OCI-LY7 (cell line): ENCODE data around the gene YTHDF2.

Experiments used
- CTCF ChIP-seq: fragments of 200-600 bp; sonication (generic); conservative IDR thresholded peaks from 2 replicates; pipeline ENCODE4 v1.5.1; 2014; ENCODE audit warnings: mild to moderate bottlenecking, antibody characterized with exemption, low read length, moderate library complexity, mixed read lengths
- EZH2phosphoT487 ChIP-seq: fragments of 200-600 bp; sonication (generic); IDR thresholded peaks from 2 replicates; pipeline ENCODE4 v1.6.1; 2018; ENCODE audit warnings: low read depth, borderline replicate concordance, mild to moderate bottlenecking, mixed run types, antibody characterized with exemption, low read length, moderate library complexity, mixed read lengths

GRCh38 chr1:28779751-28780408 lies 43.1 kb downstream of the YTHDF2 start:
- TF ChIP-seq CTCF (no peak), EZH2phosphoT487 (no peak)
